Erythroblast (primary cell): ENCODE measurements around the gene DHX9.

Experiments used
- GATA1 ChIP-seq: IDR thresholded peaks from 2 replicates; pipeline ENCODE4 v1.6.1; 2011; ENCODE audit warnings: low read depth, mild to moderate bottlenecking, control low read depth, low read length, moderate library complexity
- POLR2A ChIP-seq: IDR thresholded peaks from 2 replicates; pipeline ENCODE4 v1.6.1; 2011; ENCODE audit warnings: mild to moderate bottlenecking, low read length

DNA sequence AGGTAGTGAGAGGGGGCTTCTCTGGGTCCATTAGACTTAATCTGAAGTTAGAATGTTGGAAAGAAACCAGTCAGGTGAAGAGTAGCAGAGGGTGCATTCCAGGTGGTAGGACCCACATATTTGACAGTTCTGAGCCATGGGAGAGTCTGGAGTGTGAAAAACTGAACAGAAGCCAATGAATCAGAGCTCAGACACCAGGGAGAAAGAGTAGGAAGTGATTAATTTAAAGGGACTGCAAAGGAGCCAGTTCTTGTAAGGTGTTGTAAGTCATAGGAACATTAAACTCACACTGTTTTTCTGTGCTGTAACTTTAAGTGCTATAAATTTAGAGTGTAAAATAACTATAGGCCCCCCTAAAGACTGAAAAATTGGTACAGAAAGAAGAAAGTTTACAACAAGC, 5.9 kb upstream of the DHX9 start:
- TF ChIP-seq POLR2A (no peak), GATA1 (no peak)
